ENCODE data around the gene RNF7.
"Not testable (repeated sequence)": the region's sequence is repeated elsewhere in the genome, so short reads cannot be mapped to it uniquely, and the experiment has no call there.

- not testable (repeated sequence) for TF ChIP-seq EZH2 (IDR thresholded peaks at IDR 0.05; ENCODE audit: insufficient read depth, poor library complexity, severe bottlenecking); EZH2phosphoT487 (IDR thresholded peaks at IDR 0.05; ENCODE audit: insufficient read depth, low read depth)
These were observed 34.7 kb upstream of the RNF7 start for GRCh38 chr3:141703367-141703766.
